A673 (cell line): Measurements from ENCODE around the gene ETV3.

Experiments used
- EZH2 ChIP-seq: fragments of 200-600 bp; sonication (generic); IDR thresholded peaks from 2 replicates; pipeline ENCODE4 v1.6.1; 2017; ENCODE audit warnings: borderline replicate concordance, low read depth, mild to moderate bottlenecking, mixed read lengths, antibody characterized with exemption, low read length; ENCODE audit not compliant: poor library complexity, severe bottlenecking
- TF ChIP-seq, protein P1 (sequence below): fragments of 300-800, 200-600 bp; sonication (generic); conservative IDR thresholded peaks from 2 replicates; pipeline ENCODE4 v1.5.1; 2017; ENCODE audit warnings: low read depth, mild to moderate bottlenecking, antibody characterized with exemption, low read length, moderate library complexity, mixed read lengths

DNA sequence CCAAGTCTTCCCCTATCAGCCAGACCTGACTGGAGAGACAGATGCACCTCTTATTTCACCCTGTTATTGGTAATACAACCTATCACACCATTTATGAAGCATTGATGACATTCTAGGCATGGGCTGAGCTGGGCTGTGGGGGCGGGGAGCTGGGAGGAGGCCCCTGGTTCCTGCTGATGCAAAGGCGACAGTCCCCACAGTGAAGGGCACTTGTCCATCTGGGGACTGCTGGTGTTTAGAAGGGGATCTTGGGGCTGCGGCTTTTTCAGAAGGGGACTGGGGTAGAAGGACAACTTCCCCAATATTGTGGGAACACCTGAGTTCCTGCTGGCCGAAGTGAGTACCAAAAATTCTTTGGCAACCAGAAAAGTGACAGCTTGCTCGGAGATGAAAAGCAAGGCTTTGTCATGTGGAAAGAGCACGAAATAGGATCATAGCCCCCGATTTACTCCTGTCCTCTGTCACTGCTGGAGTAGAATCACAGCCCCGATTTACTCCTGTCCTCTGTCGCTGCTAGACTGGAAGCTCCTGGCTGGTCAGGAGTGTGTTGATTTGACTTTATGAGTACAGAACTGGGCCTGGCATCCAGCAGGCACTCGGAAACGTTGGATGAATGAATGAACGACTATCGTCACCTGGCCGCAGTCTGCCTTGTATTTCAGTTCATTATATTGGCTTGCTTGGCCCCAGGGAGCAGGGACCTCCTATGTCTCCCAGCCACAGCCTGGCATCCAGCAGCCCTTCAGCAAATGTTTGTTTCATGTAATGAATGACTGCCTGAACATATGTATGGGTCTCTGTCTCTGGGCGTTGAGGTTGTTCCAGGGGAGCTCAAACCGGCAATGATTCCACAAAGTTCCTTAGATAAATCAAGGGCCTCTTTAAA, 22.1 kb downstream of the ETV3 start:
- TF ChIP-seq, protein P1, sequence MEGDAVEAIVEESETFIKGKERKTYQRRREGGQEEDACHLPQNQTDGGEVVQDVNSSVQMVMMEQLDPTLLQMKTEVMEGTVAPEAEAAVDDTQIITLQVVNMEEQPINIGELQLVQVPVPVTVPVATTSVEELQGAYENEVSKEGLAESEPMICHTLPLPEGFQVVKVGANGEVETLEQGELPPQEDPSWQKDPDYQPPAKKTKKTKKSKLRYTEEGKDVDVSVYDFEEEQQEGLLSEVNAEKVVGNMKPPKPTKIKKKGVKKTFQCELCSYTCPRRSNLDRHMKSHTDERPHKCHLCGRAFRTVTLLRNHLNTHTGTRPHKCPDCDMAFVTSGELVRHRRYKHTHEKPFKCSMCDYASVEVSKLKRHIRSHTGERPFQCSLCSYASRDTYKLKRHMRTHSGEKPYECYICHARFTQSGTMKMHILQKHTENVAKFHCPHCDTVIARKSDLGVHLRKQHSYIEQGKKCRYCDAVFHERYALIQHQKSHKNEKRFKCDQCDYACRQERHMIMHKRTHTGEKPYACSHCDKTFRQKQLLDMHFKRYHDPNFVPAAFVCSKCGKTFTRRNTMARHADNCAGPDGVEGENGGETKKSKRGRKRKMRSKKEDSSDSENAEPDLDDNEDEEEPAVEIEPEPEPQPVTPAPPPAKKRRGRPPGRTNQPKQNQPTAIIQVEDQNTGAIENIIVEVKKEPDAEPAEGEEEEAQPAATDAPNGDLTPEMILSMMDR, result no peak
- TF ChIP-seq EZH2, result no peak
